Activated T-cell treated with anti-CD3 and anti-CD28 coated beads, Interleukin-2, amount 50 U/mL, for 24 hours (primary cell): ENCODE measurements around the gene NTMT1.

Experiments used
- DNase-seq: peaks from one replicate; pipeline ENCODE4 v3.0.0-alpha.2; 2020
- H3K27ac Mint-ChIP-seq: 2 replicates; pipeline ENCODE4 v1.8.0; 2020; ENCODE audit warnings: mild to moderate bottlenecking, mixed read lengths
- H3K27me3 Mint-ChIP-seq: 2 replicates; pipeline ENCODE4 v1.8.0; 2020; ENCODE audit warnings: mixed read lengths
- H3K36me3 Mint-ChIP-seq: 2 replicates; pipeline ENCODE4 v1.8.0; 2020; ENCODE audit warnings: low read depth, mixed read lengths
- H3K4me1 Mint-ChIP-seq: 2 replicates; pipeline ENCODE4 v1.8.0; 2020; ENCODE audit warnings: low read depth, mixed read lengths
- H3K4me3 Mint-ChIP-seq: 2 replicates; pipeline ENCODE4 v1.8.0; 2020; ENCODE audit warnings: mild to moderate bottlenecking, moderate library complexity, mixed read lengths
- H3K9me3 Mint-ChIP-seq: 2 replicates; pipeline ENCODE4 v1.8.0; 2020; ENCODE audit warnings: mixed read lengths

NTMT1 gene

GRCh38 chr9:129607027-129607387 lies 19.0 kb upstream of the NTMT1 start:
- DNase-seq: no peak
- no peaks in the 10 kb centered on the region for H3K9me3 Mint-ChIP-seq
- H3K27ac Mint-ChIP-seq: peak overlapping the region; percentile 18
- no peaks in the 10 kb centered on the region for H3K36me3 Mint-ChIP-seq
- H3K4me1 Mint-ChIP-seq: peaks cover 45% of the 10 kb centered on the region
- H3K4me3 Mint-ChIP-seq: no peak overlapping the region
- no peaks in the 10 kb centered on the region for H3K27me3 Mint-ChIP-seq

- no peaks in the 10 kb centered on the region for H3K36me3 Mint-ChIP-seq
- no peak overlapping the region for H3K27ac Mint-ChIP-seq
- H3K9me3 Mint-ChIP-seq: no peaks in the 10 kb centered on the region
- DNase-seq: no peak
- peaks cover 39% of the 10 kb centered on the region for H3K4me1 Mint-ChIP-seq
- H3K27me3 Mint-ChIP-seq: peaks cover 2% of the 10 kb centered on the region
- no peak overlapping the region for H3K4me3 Mint-ChIP-seq
Observed at GRCh38 chr9:129608561-129609481, 17.1 kb upstream of the NTMT1 start.

- Mint-ChIP-seq H3K9me3 (no peaks in the 10 kb centered on the region), H3K27me3 (peaks cover 2% of the 10 kb centered on the region), H3K36me3 (no peaks in the 10 kb centered on the region), H3K4me1 (peaks cover 36% of the 10 kb centered on the region), H3K4me3 (peak overlapping the region; percentile 79), H3K27ac (peak overlapping the region; percentile 87)
- peak; percentile 68 for DNase-seq
Observed at GRCh38 chr9:129609486-129610212, 16.3 kb upstream of the NTMT1 start.

GRCh38 chr9:129610213-129610472 lies 15.8 kb upstream of the NTMT1 start:
- Mint-ChIP-seq H3K4me1 (peaks cover 33% of the 10 kb centered on the region), H3K27ac (no peak overlapping the region), H3K27me3 (peaks cover 2% of the 10 kb centered on the region), H3K36me3 (no peaks in the 10 kb centered on the region), H3K9me3 (no peaks in the 10 kb centered on the region), H3K4me3 (peak overlapping the region; percentile 67)
- DNase-seq: no peak

- DNase-seq: peak; percentile 85
- peak overlapping the region; percentile 71 for H3K27ac Mint-ChIP-seq
- no peaks in the 10 kb centered on the region for H3K36me3 Mint-ChIP-seq
- H3K27me3 Mint-ChIP-seq: peaks cover 2% of the 10 kb centered on the region
- no peaks in the 10 kb centered on the region for H3K9me3 Mint-ChIP-seq
- peak overlapping the region; percentile 67 for H3K4me3 Mint-ChIP-seq
- H3K4me1 Mint-ChIP-seq: peaks cover 31% of the 10 kb centered on the region
Observed at GRCh38 chr9:129610473-129611306, 15.3 kb upstream of the NTMT1 start.

- no peaks in the 10 kb centered on the region for H3K36me3 Mint-ChIP-seq
- peaks cover 2% of the 10 kb centered on the region for H3K27me3 Mint-ChIP-seq
- DNase-seq: no peak
- H3K27ac Mint-ChIP-seq: peak overlapping the region; percentile 71
- peaks cover 29% of the 10 kb centered on the region for H3K4me1 Mint-ChIP-seq
- H3K4me3 Mint-ChIP-seq: peak overlapping the region; percentile 67
- no peaks in the 10 kb centered on the region for H3K9me3 Mint-ChIP-seq
Observed at GRCh38 chr9:129611307-129611800, 14.6 kb upstream of the NTMT1 start.

GRCh38 chr9:129612123-129612522 lies 13.8 kb upstream of the NTMT1 start:
- Mint-ChIP-seq H3K4me1 (peaks cover 28% of the 10 kb centered on the region), H3K27ac (no peak overlapping the region), H3K36me3 (no peaks in the 10 kb centered on the region), H3K27me3 (peaks cover 2% of the 10 kb centered on the region), H3K9me3 (no peaks in the 10 kb centered on the region), H3K4me3 (no peak overlapping the region)
- DNase-seq: no peak

- no peak overlapping the region for H3K4me3 Mint-ChIP-seq
- H3K27ac Mint-ChIP-seq: no peak overlapping the region
- no peaks in the 10 kb centered on the region for H3K36me3 Mint-ChIP-seq
- H3K9me3 Mint-ChIP-seq: no peaks in the 10 kb centered on the region
- H3K4me1 Mint-ChIP-seq: peaks cover 21% of the 10 kb centered on the region
- no peak for DNase-seq
- peaks cover 2% of the 10 kb centered on the region for H3K27me3 Mint-ChIP-seq
Observed at GRCh38 chr9:129612815-129613519, 13.0 kb upstream of the NTMT1 start.

- DNase-seq: no peak
- Mint-ChIP-seq H3K36me3 (no peaks in the 10 kb centered on the region), H3K4me1 (peaks cover 19% of the 10 kb centered on the region), H3K27me3 (peaks cover 4% of the 10 kb centered on the region), H3K27ac (no peak overlapping the region), H3K4me3 (no peak overlapping the region), H3K9me3 (no peaks in the 10 kb centered on the region)
Observed at GRCh38 chr9:129613520-129614175, 12.3 kb upstream of the NTMT1 start.

- no peak for DNase-seq
- Mint-ChIP-seq H3K9me3 (no peaks in the 10 kb centered on the region), H3K36me3 (no peaks in the 10 kb centered on the region), H3K27me3 (peaks cover 14% of the 10 kb centered on the region), H3K4me3 (no peak overlapping the region), H3K27ac (no peak overlapping the region), H3K4me1 (peaks cover 13% of the 10 kb centered on the region)
Observed at GRCh38 chr9:129614932-129615331, 11.0 kb upstream of the NTMT1 start.

GRCh38 chr9:129615407-129616285 lies 10.3 kb upstream of the NTMT1 start:
- Mint-ChIP-seq H3K4me3 (no peak overlapping the region), H3K9me3 (no peaks in the 10 kb centered on the region), H3K4me1 (peaks cover 12% of the 10 kb centered on the region), H3K36me3 (no peaks in the 10 kb centered on the region), H3K27me3 (peaks cover 15% of the 10 kb centered on the region), H3K27ac (no peak overlapping the region)
- no peak for DNase-seq

- Mint-ChIP-seq H3K4me1 (peaks cover 6% of the 10 kb centered on the region), H3K36me3 (no peaks in the 10 kb centered on the region), H3K4me3 (no peak overlapping the region), H3K27me3 (peaks cover 30% of the 10 kb centered on the region), H3K27ac (no peak overlapping the region), H3K9me3 (no peaks in the 10 kb centered on the region)
- no peak for DNase-seq
Observed at GRCh38 chr9:129617167-129617566, 8.8 kb upstream of the NTMT1 start.
